ENCODE results near the gene NMNAT1. TPM values are rescaled to one million over a fixed set of nuclear protein-coding genes. Genes with fewer than 3 reads are reported as not detected.
"Not testable (repeated sequence)": the region's sequence is repeated elsewhere in the genome, so short reads cannot be mapped to it uniquely, and the experiment has no call there.

The NMNAT1 gene
- total RNA-seq, 1 donor from 2014 or later: 5.8 TPM

DNA sequence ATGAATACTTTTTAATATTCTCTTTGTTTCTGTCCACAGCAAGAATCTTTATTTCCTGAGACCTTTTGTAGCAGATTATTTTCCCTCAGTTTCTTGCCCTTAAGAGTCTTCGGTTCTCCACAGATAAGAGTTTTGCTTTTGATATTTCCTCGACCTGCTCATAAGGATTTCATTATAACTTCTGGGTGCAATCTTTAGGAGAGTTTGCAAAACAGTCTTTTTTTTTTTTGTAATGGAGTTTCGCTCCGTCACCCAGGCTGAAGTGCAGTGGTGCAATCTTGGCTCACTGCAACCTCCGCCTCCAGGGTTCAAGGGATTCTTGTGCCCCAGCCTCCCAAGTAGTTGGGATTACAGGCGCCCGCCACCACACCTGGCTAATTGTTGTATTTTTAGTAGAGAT, 79.4 kb downstream of the NMNAT1 start:
- Mint-ChIP-seq H3K27ac (no peak overlapping the region), H3K9me3 (no peaks in the 10 kb centered on the region), H3K4me3 (no peak overlapping the region), H3K27me3 (no peaks in the 10 kb centered on the region), H3K4me1 (peaks cover 5% of the 10 kb centered on the region), H3K36me3 (ENCODE audit: low read depth) (no peaks in the 10 kb centered on the region)
- intact Hi-C loops (cut with micrococcal nuclease): no loop called here
- no peak for TF ChIP-seq CTCF (IDR thresholded peaks at IDR 0.05)
- DNase-seq: no peak
- ChIA-PET POLR2A (no interaction called here), CTCF (no interaction called here)
- no peak for ATAC-seq (ENCODE audit: low read depth)

DNA sequence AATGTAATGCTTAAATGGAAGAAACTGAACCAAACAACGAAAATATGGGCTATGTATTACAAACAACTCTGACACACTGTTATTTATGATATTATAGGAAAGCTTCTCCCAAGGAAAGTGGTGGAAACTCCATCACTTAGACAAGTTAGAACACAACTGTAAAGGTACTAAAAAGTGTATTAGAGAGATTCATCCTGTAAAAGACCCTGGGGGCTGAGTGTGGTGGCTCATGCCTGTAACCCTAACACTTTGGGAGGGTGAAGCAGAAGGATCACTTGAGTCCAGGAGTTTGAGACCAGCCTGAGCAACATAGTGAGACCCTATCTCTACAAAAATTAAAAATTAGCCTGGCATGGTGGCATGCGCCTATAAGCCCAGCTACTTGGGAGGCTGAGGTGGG, 82.1 kb downstream of the NMNAT1 start:
- Mint-ChIP-seq H3K36me3 (ENCODE audit: low read depth) (no peaks in the 10 kb centered on the region), H3K4me3 (no peak overlapping the region), H3K27me3 (no peaks in the 10 kb centered on the region), H3K27ac (no peak overlapping the region), H3K4me1 (peaks cover 2% of the 10 kb centered on the region), H3K9me3 (no peaks in the 10 kb centered on the region)
- no peak for TF ChIP-seq CTCF (IDR thresholded peaks at IDR 0.05)
- DNase-seq (no peak), ATAC-seq (ENCODE audit: low read depth) (no peak)
- CTCF ChIA-PET: no interaction called here
- intact Hi-C loops (cut with micrococcal nuclease): no loop called here
- POLR2A ChIA-PET: interaction anchor here (0.6 kb wide), 1 partner anchor 472 kb away, joined by 6 read pairs; no protein-coding TSS in a partner anchor

- no peaks in the 10 kb centered on the region for H3K27me3 Mint-ChIP-seq
- ChIA-PET CTCF (no interaction called here), POLR2A (no interaction called here)
- intact Hi-C loops (cut with micrococcal nuclease): no loop called here
- no peaks in the 10 kb centered on the region for H3K36me3 Mint-ChIP-seq (ENCODE audit: low read depth)
- DNase-seq: no peak
- H3K4me3 Mint-ChIP-seq: no peak overlapping the region
- no peak overlapping the region for H3K27ac Mint-ChIP-seq
- no peak for TF ChIP-seq CTCF (IDR thresholded peaks at IDR 0.05)
- ATAC-seq (ENCODE audit: low read depth): no peak
- H3K9me3 Mint-ChIP-seq: no peaks in the 10 kb centered on the region
- H3K4me1 Mint-ChIP-seq: peaks cover 3% of the 10 kb centered on the region
Measured at GRCh38 chr1:10027027-10027426, 83.8 kb downstream of the NMNAT1 start.

GRCh38 chr1:10028956-10029500, 85.8 kb downstream of the NMNAT1 start:
- H3K9me3 Mint-ChIP-seq; DNase-seq; ATAC-seq (ENCODE audit: low read depth); intact Hi-C loops (cut with micrococcal nuclease); CTCF ChIA-PET; H3K36me3 Mint-ChIP-seq (ENCODE audit: low read depth); H3K27ac Mint-ChIP-seq; POLR2A ChIA-PET; H3K27me3 Mint-ChIP-seq; H3K4me3 Mint-ChIP-seq: not testable (repeated sequence)
- peaks cover 18% of the 10 kb centered on the region for H3K4me1 Mint-ChIP-seq

DNA sequence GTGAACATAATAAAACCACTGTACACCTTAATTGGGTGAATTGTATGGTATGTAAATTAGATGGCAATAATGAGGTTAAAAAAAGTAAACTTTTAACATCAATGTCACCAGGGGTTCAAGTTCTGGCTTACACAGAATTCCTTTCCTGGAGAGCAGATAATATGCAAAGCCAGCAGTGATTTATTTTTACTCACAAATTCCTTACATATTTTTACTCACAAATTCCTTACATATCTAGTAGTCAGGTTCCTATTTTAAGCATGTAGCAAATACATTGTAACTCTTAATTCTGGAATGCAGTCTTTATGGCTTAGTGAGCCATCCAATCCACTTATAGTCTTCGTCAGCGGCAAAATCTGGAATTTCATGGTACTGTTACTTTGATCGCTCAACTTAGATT, 88.2 kb downstream of the NMNAT1 start:
- CTCF ChIA-PET: no interaction called here
- Mint-ChIP-seq H3K4me3 (no peak overlapping the region), H3K36me3 (ENCODE audit: low read depth) (peaks cover 4% of the 10 kb centered on the region), H3K27me3 (no peaks in the 10 kb centered on the region), H3K27ac (no peak overlapping the region), H3K4me1 (peaks cover 25% of the 10 kb centered on the region), H3K9me3 (no peaks in the 10 kb centered on the region)
- TF ChIP-seq CTCF (IDR thresholded peaks at IDR 0.05): no peak
- POLR2A ChIA-PET: no interaction called here
- intact Hi-C loops (cut with micrococcal nuclease): loop anchor here (10.0 kb wide), 2 partner anchors 247 to 407 kb away; no protein-coding TSS in a partner anchor
- no peak for DNase-seq
- no peak for ATAC-seq (ENCODE audit: low read depth)

Data from activated B cell treated with CpG ODN at 0.5 μM for 24 hours (primary cell).